K562 (cell line): Measurements from ENCODE around the gene FAM53A. TPM values are rescaled to one million over a fixed set of nuclear protein-coding genes. Genes with fewer than 3 reads are reported as not detected.
A peak's percentile ranks its signal among the peaks of the same experiment; 100 is the strongest.

Experiments
- AFF4 ChIP-seq: sonication (generic); formaldehyde crosslinking; IDR thresholded peaks from 2 replicates; pipeline ENCODE4 v1.8.0; 2023; ENCODE audit warnings: mild to moderate bottlenecking, missing genetic modification reagents
- ATF2 ChIP-seq: sonication (generic); formaldehyde crosslinking; IDR thresholded peaks from 2 replicates; pipeline ENCODE4 v1.8.1; 2022; ENCODE audit warnings: missing genetic modification reagents
- BCL6 ChIP-seq: fragments of 250-450 bp; sonication (Bioruptor Pico); IDR thresholded peaks from 2 replicates; pipeline ENCODE4 v1.4.0; 2020
- CAMTA2 ChIP-seq: fragments of 250-450 bp; sonication (Bioruptor Pico); conservative IDR thresholded peaks from 2 replicates; pipeline ENCODE4 v1.5.1; 2022
- CGGBP1 ChIP-seq: fragments of 250-450 bp; sonication (Bioruptor Pico); IDR thresholded peaks from 2 replicates; pipeline ENCODE4 v1.9.0; 2021; ENCODE audit warnings: mild to moderate bottlenecking
- CREM ChIP-seq: IDR thresholded peaks from 2 replicates; pipeline ENCODE4 v1.6.1; 2014; ENCODE audit warnings: antibody characterized with exemption, low read depth
- DMBX1 ChIP-seq: fragments of 250-450 bp; sonication (Bioruptor Pico); IDR thresholded peaks from 2 replicates; pipeline ENCODE4 v1.8.0; 2022; ENCODE audit warnings: inconsistent platforms, mild to moderate bottlenecking, moderate library complexity, borderline replicate concordance
- HDAC1 ChIP-seq, 2 experiments: fragments of 450-650 bp; IDR thresholded peaks; 2 replicates each; pipeline ENCODE4 v1.6.1; 2016 to 2017; ENCODE audit warnings: inconsistent platforms in 1 of 2, mild to moderate bottlenecking in 1 of 2, moderate library complexity in 1 of 2
- HDAC6 ChIP-seq: IDR thresholded peaks from 2 replicates; pipeline ENCODE4 v1.6.1; 2012; ENCODE audit warnings: low read depth, mild to moderate bottlenecking, control low read depth, inconsistent platforms, low read length, moderate library complexity
- KDM2B ChIP-seq: fragments of 250-450 bp; sonication (Bioruptor Pico); IDR thresholded peaks from 2 replicates; pipeline ENCODE4 v1.8.0; 2021; ENCODE audit warnings: mild to moderate bottlenecking, moderate library complexity
- MNT ChIP-seq, 2 experiments: fragments of 450-650 bp; conservative IDR thresholded peaks; 2 replicates each; pipeline ENCODE4 v1.6.1; 2017; ENCODE audit warnings: mild to moderate bottlenecking in 2 of 2, moderate library complexity in 2 of 2
- NKRF ChIP-seq: fragments of 450-650 bp; IDR thresholded peaks from 2 replicates; pipeline ENCODE4 v1.6.1; 2016; ENCODE audit warnings: borderline replicate concordance
- NR2C2 ChIP-seq, 2 experiments: fragments of 200-800 bp in 1 of 2; sonication (Bioruptor generic) in 1 of 2; sonication (generic) in 1 of 2; formaldehyde crosslinking in 1 of 2; IDR thresholded peaks; 2 replicates each; pipeline versions ENCODE4 v1.6.1 to v1.8.0; 2016 to 2022; ENCODE audit warnings: mild to moderate bottlenecking in 1 of 2, missing compliant biosample characterization in 1 of 2, missing genetic modification characterization in 1 of 2, missing genetic modification reagents in 1 of 2
- SETDB1 ChIP-seq: IDR thresholded peaks from one replicate; pipeline ENCODE4 v1.6.1; 2012; ENCODE audit warnings: low read length, control low read depth, inconsistent platforms
- SMARCB1 ChIP-seq: IDR thresholded peaks from 2 replicates; pipeline ENCODE4 v1.6.1; 2011; ENCODE audit warnings: improper control_type of control experiment, low read depth; ENCODE audit not compliant: insufficient read length
- ZNF431 ChIP-seq: sonication (generic); formaldehyde crosslinking; IDR thresholded peaks from 2 replicates; pipeline ENCODE4 v1.8.0; 2022; ENCODE audit warnings: mild to moderate bottlenecking, missing genetic modification reagents
- ZNF583 ChIP-seq: fragments of 250-450 bp; sonication (Bioruptor Pico); IDR thresholded peaks from 2 replicates; pipeline ENCODE4 v1.4.0; 2020
- ZNF584 ChIP-seq: fragments of 200-800 bp; sonication (Bioruptor generic); IDR thresholded peaks from 2 replicates; pipeline ENCODE4 v1.6.1; 2016; ENCODE audit warnings: low read depth, mild to moderate bottlenecking, missing genetic modification characterization, missing compliant biosample characterization
- polyA plus RNA-seq, 8 experiments: library from polyadenylated mRNA; depleted of rRNA in 4 of 8; stranded (reverse) in 5 of 8; unstranded in 3 of 8; fragments of >200 nt; fragmentation: Nextera tagmentation in 2 of 8; fragmentation: Illumina TruSeq in 1 of 8; extraction: Ambion mirVana in 2 of 8; extraction: Trizol in 1 of 8; gene quantifications; 2 replicates each; pipeline versions ENCODE4 v1.2.1 to v1.2.3, GENCODE V29; 2011 to 2014; ENCODE audit warnings: inconsistent platforms in 1 of 8, missing spikeins in 1 of 8
- total RNA-seq, 7 experiments: library from RNA; depleted of rRNA in 6 of 7; stranded (reverse); fragments of >200 nt in 6 of 7; fragmentation: Illumina TruSeq in 2 of 7; extraction: Trizol in 2 of 7; gene quantifications; 2 replicates each; pipeline versions ENCODE4 v1.2.1 to v1.2.3, GENCODE V29; 2011 to 2021; ENCODE audit warnings: low replicate concordance in 1 of 7

FAM53A gene
- total and polyA plus RNA-seq, 9 of the 15 experiments (the other 6 are each of a cell fraction or from before 2014, with no cell fraction given) = 0.53 to 2.7 (median 1.4) TPM; not detected in 2

GRCh38 chr4:1720163-1720983, 36.3 kb upstream of the FAM53A start (continued):
- TF ChIP-seq NKRF = peak; percentile 28; the same call in 1 of the 2 replicates
- TF ChIP-seq ATF2 = no peak
- TF ChIP-seq AFF4 (CRISPR knock-in tag) = no peak
- TF ChIP-seq CAMTA2 (CRISPR knock-in tag) = no peak
- no peak for TF ChIP-seq ZNF584 (CRISPR knock-in tag)
- TF ChIP-seq CREM = no peak
- TF ChIP-seq CGGBP1 (CRISPR knock-in tag) = no peak
- TF ChIP-seq NR2C2 (CRISPR knock-in tag; IDR thresholded peaks at IDR 0.05) = peak; percentile 84
- no peak for TF ChIP-seq NR2C2 (tag; IDR thresholded peaks at IDR 0.05)
- TF ChIP-seq ZNF583 (CRISPR knock-in tag) = no peak
- TF ChIP-seq ZNF431 (CRISPR knock-in tag) = no peak
- no peak for TF ChIP-seq BCL6 (CRISPR knock-in tag)
- no peak for TF ChIP-seq KDM2B (CRISPR knock-in tag)
- peak in 1 of 2 experiments; percentile 52; a peak in 1 of 4 replicates for TF ChIP-seq HDAC1 (IDR thresholded peaks at IDR 0.05)
- TF ChIP-seq SETDB1 = no peak
- no peak for TF ChIP-seq HDAC6
- TF ChIP-seq SMARCB1 = no peak
- no peak for TF ChIP-seq DMBX1 (CRISPR knock-in tag)
- TF ChIP-seq MNT (conservative IDR thresholded peaks at IDR 0.05) = peak in 1 of 2 experiments; percentile 48; a peak in 2 of 4 replicates
